ENCODE results near the gene RAB43.
"Not testable (repeated sequence)": the region's sequence is repeated elsewhere in the genome, so short reads cannot be mapped to it uniquely, and the experiment has no call there.

DNA sequence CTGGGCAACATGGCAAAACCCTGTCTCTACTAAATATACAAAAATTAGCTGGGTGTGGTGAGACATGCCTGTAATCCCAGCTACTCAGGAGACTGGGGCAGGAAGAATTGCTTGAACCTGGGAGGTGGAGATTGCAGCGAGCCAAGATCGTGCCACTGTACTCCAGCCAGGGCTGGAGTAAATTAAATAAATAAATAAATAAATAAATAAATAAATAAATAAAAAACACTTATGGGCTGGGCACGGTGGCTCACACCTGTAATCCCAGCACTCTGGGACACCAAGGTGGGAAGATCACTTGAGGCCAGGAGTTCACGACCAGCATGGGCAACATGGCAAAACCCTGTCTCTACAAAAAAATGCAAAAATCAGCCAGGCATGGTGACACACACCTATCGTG, 19.4 kb upstream of the RAB43 start:
- not testable (repeated sequence) for TF ChIP-seq FOXA1 (IDR thresholded peaks at IDR 0.05); FOXK2 (IDR thresholded peaks at IDR 0.05); SUZ12 (IDR thresholded peaks at IDR 0.05); CTBP1 (IDR thresholded peaks at IDR 0.05; ENCODE audit: borderline replicate concordance); FOXM1 (IDR thresholded peaks at IDR 0.05; ENCODE audit: borderline replicate concordance); ZNF384 (IDR thresholded peaks at IDR 0.05)

Measured in HEK293T (cell line).